GM21786 (cell line): ENCODE data around the gene CYP2D6.
"Not testable (repeated sequence)": the region's sequence is repeated elsewhere in the genome, so short reads cannot be mapped to it uniquely, and the experiment has no call there.

Experiments used
- ATAC-seq: cut with Tn5 transposase; IDR thresholded peaks from one replicate; pipeline ENCODE4 v1.9.1; 2021; ENCODE audit not compliant: unreplicated experiment

CYP2D6 gene

GRCh38 chr22:42135688-42136087, 5.1 kb upstream of the CYP2D6 start:
- ATAC-seq = not testable (repeated sequence)

GRCh38 chr22:42134100-42135020, 3.8 kb upstream of the CYP2D6 start:
- ATAC-seq = no peak

- ATAC-seq = no peak
Observed at GRCh38 chr22:42132457-42132856, 1.8 kb upstream of the CYP2D6 start.

GRCh38 chr22:42131562-42131961, 952 bp upstream of the CYP2D6 start:
- no peak for ATAC-seq

GRCh38 chr22:42130182-42130581, 428 bp downstream of the CYP2D6 start:
- not testable (repeated sequence) for ATAC-seq

GRCh38 chr22:42128776-42129694, 1.6 kb downstream of the CYP2D6 start:
- ATAC-seq = not testable (repeated sequence)

- ATAC-seq = not testable (repeated sequence)
Observed at GRCh38 chr22:42128007-42128406, 2.6 kb downstream of the CYP2D6 start.

GRCh38 chr22:42127606-42128005, 3.0 kb downstream of the CYP2D6 start:
- no peak for ATAC-seq

- not testable (repeated sequence) for ATAC-seq
Observed at GRCh38 chr22:42123529-42123928, 7.1 kb downstream of the CYP2D6 start.

- not testable (repeated sequence) for ATAC-seq
Observed at GRCh38 chr22:42120231-42121021, 10.2 kb downstream of the CYP2D6 start.

GRCh38 chr22:42116848-42117424, 13.7 kb downstream of the CYP2D6 start:
- no peak for ATAC-seq

- ATAC-seq = not testable (repeated sequence)
Observed at GRCh38 chr22:42115420-42115830, 15.2 kb downstream of the CYP2D6 start.

GRCh38 chr22:42114721-42115120, 15.9 kb downstream of the CYP2D6 start:
- no peak for ATAC-seq

- ATAC-seq = not testable (repeated sequence)
Observed at GRCh38 chr22:42112793-42113192, 17.8 kb downstream of the CYP2D6 start.

- no peak for ATAC-seq
Observed at GRCh38 chr22:42111798-42112197, 18.8 kb downstream of the CYP2D6 start.

GRCh38 chr22:42108848-42109247, 21.8 kb downstream of the CYP2D6 start:
- no peak for ATAC-seq

GRCh38 chr22:42104332-42104860, 26.2 kb downstream of the CYP2D6 start:
- not testable (repeated sequence) for ATAC-seq

- no peak for ATAC-seq
Observed at GRCh38 chr22:42101199-42101598, 29.4 kb downstream of the CYP2D6 start.

GRCh38 chr22:42091455-42091782, 39.2 kb downstream of the CYP2D6 start:
- no peak for ATAC-seq
